HepG2 (cell line): Measurements from ENCODE around the gene CCDC30. TPM values are rescaled to one million over a fixed set of nuclear protein-coding genes. Genes with fewer than 3 reads are reported as not detected.

Experiments
- ATAC-seq: fragments of 200-7000 bp; cut with Tn5 transposase; 3 replicates; pipeline ENCODE4 v1.9.1; 2020; ENCODE audit warnings: mild to moderate bottlenecking, moderate library complexity
- BruUV-seq: library from RNA; stranded (reverse); fragments of 400-500 nt; replicated peaks from 2 replicates; lab custom pipeline; 2021; lab: Mats Ljungman, UMichigan
- CTCF ChIA-PET: fragments of 300-600 bp; formaldehyde crosslinking; extraction: SDS; loops from one replicate; lab custom pipeline; 2021; ENCODE audit warnings: low total read pairs, inconsistent platforms, low intra/inter-chr PET ratio; lab: Yijun Ruan, JAX
- POLR2A ChIA-PET: fragments of 350-600 bp; sonication (Branson Sonifier 250); formaldehyde crosslinking; loops from one replicate; lab custom pipeline; 2020; ENCODE audit warnings: antibody characterized with exemption, inconsistent platforms; lab: Yijun Ruan, JAX
- DNase-seq: peaks from one replicate; pipeline ENCODE4 v3.0.0-alpha.2; 2015; ENCODE audit warnings: low spot score
- FAIRE-seq: peaks from 3 replicates; lab custom pipeline; 2011; peaks lifted over from hg19 to GRCh38; lab: Jason Lieb, UNC
- H2AFZ ChIP-seq: one replicate; pipeline ENCODE4 v1.6.1; 2011; ENCODE audit warnings: low read length, inconsistent platforms
- H3K27ac ChIP-seq: fragments of 300-600 bp; 3 replicates; pipeline ENCODE4 v1.8.0; 2011; ENCODE audit warnings: mixed run types, mild to moderate bottlenecking, mixed read lengths, low read length, inconsistent platforms; ENCODE audit not compliant: insufficient read depth; ENCODE audit errors: extremely low read length
- H3K27me3 ChIP-seq, 2 experiments: fragments of 200-600 bp in 1 of 2; 2 replicates in 1 of 2; 3 replicates in 1 of 2; pipeline versions ENCODE4 v1.6.0 to v1.8.0; 2011; ENCODE audit warnings: low read length in 2 of 2, mild to moderate bottlenecking in 2 of 2, moderate library complexity in 2 of 2, inconsistent platforms in 1 of 2; ENCODE audit not compliant: insufficient read depth in 2 of 2, control insufficient read depth in 1 of 2
- H3K36me3 ChIP-seq, 2 experiments: fragments of 200-600 bp in 1 of 2; replicated peaks in 1 of 2; 2 replicates in 1 of 2; 3 replicates in 1 of 2; pipeline versions ENCODE4 v1.5.1 to v1.8.0; 2011; ENCODE audit warnings: low read length in 2 of 2, inconsistent platforms in 1 of 2; ENCODE audit not compliant: insufficient read depth in 2 of 2, control insufficient read depth in 1 of 2
- H3K4me1 ChIP-seq: 2 replicates; pipeline ENCODE4 v1.5.1; 2012; ENCODE audit warnings: low read length, inconsistent platforms; ENCODE audit not compliant: insufficient read depth
- H3K4me2 ChIP-seq: 2 replicates; pipeline ENCODE4 v1.6.0; 2011; ENCODE audit warnings: low read depth, low read length, inconsistent platforms
- H3K4me3 ChIP-seq, 3 experiments: fragments of 200-600 bp in 1 of 3; sonication (generic), shearing (Covaris generic) in 1 of 3; replicated peaks in 1 of 3; 2 replicates each; pipeline ENCODE4 v1.5.1; 2011 to 2016; ENCODE audit warnings: low read length in 3 of 3, inconsistent platforms in 2 of 3, low read depth in 2 of 3, mild to moderate bottlenecking in 2 of 3, control low read depth in 1 of 3, mixed read lengths in 1 of 3; ENCODE audit not compliant: insufficient read depth in 1 of 3
- H3K79me2 ChIP-seq: one replicate; pipeline ENCODE4 v1.6.1; 2011; ENCODE audit warnings: low read length, inconsistent platforms; ENCODE audit not compliant: insufficient read depth
- H3K9ac ChIP-seq: 2 replicates; pipeline ENCODE4 v1.6.0; 2011; ENCODE audit warnings: mild to moderate bottlenecking, low read depth, low read length, inconsistent platforms; ENCODE audit not compliant: insufficient read depth
- H3K9me3 ChIP-seq: 2 replicates; pipeline ENCODE4 v1.5.1; 2012; ENCODE audit warnings: mild to moderate bottlenecking, low read length
- H4K20me1 ChIP-seq: 2 replicates; pipeline ENCODE4 v1.6.0; 2011; ENCODE audit warnings: inconsistent platforms, mild to moderate bottlenecking, low read length, moderate library complexity; ENCODE audit not compliant: insufficient read depth
- BATF2 ChIP-seq: sonication (generic); formaldehyde crosslinking; IDR thresholded peaks from 2 replicates; pipeline ENCODE4 v1.8.0; 2022; ENCODE audit warnings: mild to moderate bottlenecking, missing genetic modification reagents, moderate library complexity
- CSRNP2 ChIP-seq: sonication (generic); formaldehyde crosslinking; conservative IDR thresholded peaks from 2 replicates; pipeline ENCODE4 v1.8.0; 2022; ENCODE audit warnings: low read depth, missing genetic modification reagents
- DMTF1 ChIP-seq: sonication (generic); formaldehyde crosslinking; IDR thresholded peaks from 2 replicates; pipeline ENCODE4 v1.4.0; 2020; ENCODE audit warnings: mild to moderate bottlenecking, missing genetic modification reagents
- GATA4 ChIP-seq: sonication (generic); IDR thresholded peaks from 2 replicates; pipeline ENCODE4 v1.6.1; 2016; ENCODE audit warnings: antibody characterized with exemption, low read depth, borderline replicate concordance
- HIVEP1 ChIP-seq: sonication (generic); formaldehyde crosslinking; IDR thresholded peaks from 2 replicates; pipeline ENCODE4 v1.4.0; 2020; ENCODE audit warnings: mild to moderate bottlenecking, missing genetic modification reagents
- IRF9 ChIP-seq: sonication (generic); formaldehyde crosslinking; IDR thresholded peaks from 2 replicates; pipeline ENCODE4 v1.8.0; 2022; ENCODE audit warnings: missing genetic modification reagents, mild to moderate bottlenecking, borderline replicate concordance
- POLR2A ChIP-seq, 2 experiments: IDR thresholded peaks; 2 replicates each; pipeline ENCODE4 v1.6.1; 2011; ENCODE audit warnings: low read depth in 2 of 2, low read length in 2 of 2, mild to moderate bottlenecking in 1 of 2, moderate library complexity in 1 of 2; ENCODE audit not compliant: insufficient read depth in 1 of 2
- RFXAP ChIP-seq: sonication (generic); formaldehyde crosslinking; IDR thresholded peaks from 2 replicates; pipeline ENCODE4 v1.4.0; 2020; ENCODE audit warnings: missing genetic modification reagents, borderline replicate concordance
- SCMH1 ChIP-seq: sonication (generic); formaldehyde crosslinking; IDR thresholded peaks from 2 replicates; pipeline ENCODE4 v1.9.0; 2021; ENCODE audit warnings: missing genetic modification reagents, mild to moderate bottlenecking, borderline replicate concordance
- SPEN ChIP-seq: sonication (generic); formaldehyde crosslinking; IDR thresholded peaks from 2 replicates; pipeline ENCODE4 v1.5.1; 2020; ENCODE audit warnings: low read depth, mild to moderate bottlenecking, missing genetic modification reagents
- THAP8 ChIP-seq: sonication (generic); formaldehyde crosslinking; IDR thresholded peaks from 2 replicates; pipeline ENCODE4 v1.5.1; 2020; ENCODE audit warnings: missing genetic modification reagents, mild to moderate bottlenecking, borderline replicate concordance
- ZFP37 ChIP-seq: sonication (generic); formaldehyde crosslinking; IDR thresholded peaks from 2 replicates; pipeline ENCODE4 v1.4.0; 2020; ENCODE audit warnings: missing genetic modification reagents, borderline replicate concordance
- ZNF17 ChIP-seq: sonication (generic); formaldehyde crosslinking; IDR thresholded peaks from 2 replicates; pipeline ENCODE4 v1.5.0; 2020; ENCODE audit warnings: mild to moderate bottlenecking, missing genetic modification reagents
- WGBS: methylation state at CpG from one replicate; pipeline ENCODE4 v1.1.6; 2017; ENCODE audit warnings: low lambda C conversion rate; 5-methylcytosine and 5-hydroxymethylcytosine counted together
- in situ Hi-C: cut with HindIII; loops from 2 replicates; pipeline ENCODE4 v1.10.0; 2017; ENCODE audit warnings: low pct_unique_long_range_greater_than_20kb; ENCODE audit not compliant: extremely low pct_ligation_motif_present
- intact Hi-C: fragments of 100-400 bp; cut with micrococcal nuclease; formaldehyde crosslinking; loops from one replicate; pipeline ENCODE4 v1.10.0; 2022; ENCODE audit not compliant: unreplicated experiment
- polyA plus RNA-seq, 8 experiments: library from polyadenylated mRNA; depleted of rRNA in 3 of 8; stranded (reverse) in 7 of 8; unstranded in 1 of 8; fragments of >200 nt; fragmentation: Illumina TruSeq in 4 of 8; extraction: Trizol in 4 of 8; gene quantifications; 2 replicates each; pipeline versions ENCODE4 v1.2.1 to v1.2.3, GENCODE V29; 2011 to 2016; ENCODE audit warnings: low read depth in 4 of 8, missing spikeins in 1 of 8, mixed read lengths in 1 of 8; ENCODE audit not compliant: insufficient read depth in 1 of 8
- total RNA-seq, 5 experiments: library from RNA; depleted of rRNA; stranded (reverse); fragments of >200 nt; fragmentation: Illumina TruSeq; extraction: Trizol; gene quantifications; 2 replicates each; pipeline ENCODE4 v1.2.3, GENCODE V29; 2016; ENCODE audit warnings: low read depth in 1 of 5

Gene CCDC30
- total and polyA plus RNA-seq, 2 of the 13 experiments (the other 11 are each of a cell fraction or from before 2014, with no cell fraction given), result 0.25 to 0.77 TPM

GRCh38 chr1:42676534-42677087, 213.5 kb downstream of the CCDC30 start:
- TF ChIP-seq HIVEP1 (CRISPR knock-in tag) (no peak), RFXAP (no peak), BATF2 (CRISPR knock-in tag) (no peak), GATA4 (no peak), CSRNP2 (CRISPR knock-in tag) (no peak), IRF9 (CRISPR knock-in tag) (no peak), ZFP37 (CRISPR knock-in tag) (no peak), POLR2A (IDR thresholded peaks at IDR 0.05; ENCODE audit: insufficient read depth in 1 of 2, low read depth in 2 of 2, low read length in 2 of 2) (no peak), SCMH1 (CRISPR knock-in tag) (no peak), SPEN (CRISPR knock-in tag) (no peak), THAP8 (CRISPR knock-in tag) (no peak), DMTF1 (CRISPR knock-in tag) (no peak), ZNF17 (CRISPR knock-in tag) (no peak)
- no peak overlapping the region for H3K9ac ChIP-seq
- intact Hi-C loops (no loop called here), in situ Hi-C loops (no loop called here)
- FAIRE-seq, result no peak
- H3K27ac ChIP-seq, result no peak overlapping the region
- ChIA-PET POLR2A (interaction anchor here (1.4 kb wide), 1 partner anchor 18 kb away, joined by 4 read pairs; the partner anchor contains the start of gene PPIH), CTCF (no interaction called here)
- no peaks in the 10 kb centered on the region for H4K20me1 ChIP-seq
- 98% methylated on average over 3 of the region's 3 CpGs for WGBS
- no peak for ATAC-seq
- no peak overlapping the region for H3K4me2 ChIP-seq
- no TSS peak for BruUV-seq
- H3K4me1 ChIP-seq, result peaks cover 17% of the 10 kb centered on the region
- no peak for DNase-seq
- H3K27me3 ChIP-seq, result no peaks in the 10 kb centered on the region; a peak in 1 of 5 replicates
- H2AFZ ChIP-seq, result no peak overlapping the region
- H3K36me3 ChIP-seq, result peaks cover 3 to 21% of the 10 kb centered on the region in 2 experiments
- H3K9me3 ChIP-seq, result no peaks in the 10 kb centered on the region
- H3K4me3 ChIP-seq, result no peak overlapping the region
- H3K79me2 ChIP-seq, result peaks cover 18% of the 10 kb centered on the region
